22Rv1 (cell line): ENCODE measurements around the gene PARD6G.

Source experiments
- H3K27ac ChIP-seq: fragments of 450-650 bp; 2 replicates; pipeline ENCODE4 v1.5.1; 2017
- CTCF ChIP-seq: fragments of 450-650 bp; IDR thresholded peaks from 2 replicates; pipeline ENCODE4 v1.5.1; 2017; ENCODE audit warnings: mild to moderate bottlenecking
- ZFX ChIP-seq: fragments of 450-650 bp; IDR thresholded peaks from 2 replicates; pipeline ENCODE4 v1.6.1; 2017; ENCODE audit warnings: antibody characterized with exemption, borderline replicate concordance

PARD6G gene

GRCh38 chr18:80246445-80247392 is 595 bp downstream of the PARD6G start:
- TF ChIP-seq ZFX (no peak), CTCF (no peak)
- no peak overlapping the region for H3K27ac ChIP-seq

- TF ChIP-seq CTCF (no peak), ZFX (no peak)
- H3K27ac ChIP-seq, result no peak overlapping the region
These were observed 1.4 kb downstream of the PARD6G start for GRCh38 chr18:80245781-80246444.

- TF ChIP-seq ZFX (no peak), CTCF (no peak)
These were observed 2.2 kb downstream of the PARD6G start for GRCh38 chr18:80244956-80245730.

GRCh38 chr18:80244167-80244566 is 3.1 kb downstream of the PARD6G start:
- no peak overlapping the region for H3K27ac ChIP-seq
- no peak for TF ChIP-seq ZFX
- TF ChIP-seq CTCF, result no peak

More at GRCh38 chr18:80244956-80245730, 2.2 kb downstream of the PARD6G start:
- no peak overlapping the region for H3K27ac ChIP-seq

GRCh38 chr18:80243204-80243603 is 4.1 kb downstream of the PARD6G start:
- H3K27ac ChIP-seq, result no peak overlapping the region
- TF ChIP-seq CTCF (no peak), ZFX (no peak)

- TF ChIP-seq ZFX (no peak), CTCF (no peak)
- H3K27ac ChIP-seq, result no peak overlapping the region
These were observed 5.2 kb downstream of the PARD6G start for GRCh38 chr18:80241919-80242777.
